ENCODE measurements around the gene RBM10.

GRCh38 chrX:47193475-47194193, 48.6 kb downstream of the RBM10 start, which contains the start of gene UBA1:
- TF ChIP-seq POLR2AphosphoS5 (IDR thresholded peaks at IDR 0.05; ENCODE audit: low read depth, low read length) (peak; percentile 87), SIN3A (IDR thresholded peaks at IDR 0.05; ENCODE audit: borderline replicate concordance, insufficient read depth, low read length) (no peak), TAF1 (IDR thresholded peaks at IDR 0.05; ENCODE audit: borderline replicate concordance, insufficient read depth, low read length) (peak; percentile 81; the same call in 1 of the 2 replicates), REST (IDR thresholded peaks at IDR 0.05; ENCODE audit: insufficient read depth in 1 of 2, low read depth in 2 of 2, low read length in 2 of 2) (no peak), FOXP2 (optimal IDR thresholded peaks at IDR 0.05; ENCODE audit: borderline replicate concordance, extremely low read depth, extremely low read length, insufficient read depth) (no peak)

Data from PFSK-1 (cell line).